ENCODE results near the gene RHBDF2. TPM values are rescaled to one million over a fixed set of nuclear protein-coding genes. Genes with fewer than 3 reads are reported as not detected.

RHBDF2 gene
- total RNA-seq, 1 experiment from 2014 or later = 33.0 TPM

- ChIA-PET POLR2A (no interaction called here), CTCF (interaction anchor here (1.1 to 2.9 kb wide), 7 partner anchors 11 to 324 kb away, joined by 4 to 23 read pairs (median 9); partner anchors contain the start of gene PRCD)
- Mint-ChIP-seq H3K27me3 (ENCODE audit: low read depth) (peaks cover 3% of the 10 kb centered on the region), H3K4me3 (no peak overlapping the region), H3K4me1 (peaks cover 22% of the 10 kb centered on the region), H3K9me3 (no peaks in the 10 kb centered on the region), H3K36me3 (no peaks in the 10 kb centered on the region), H3K27ac (no peak overlapping the region)
- TF ChIP-seq ZSCAN18 (CRISPR knock-in tag; IDR thresholded peaks at IDR 0.05) (no peak), NR3C1 (CRISPR knock-in tag; conservative IDR thresholded peaks at IDR 0.05; ENCODE audit: low read depth) (no peak), GABPB1 (CRISPR knock-in tag; IDR thresholded peaks at IDR 0.05) (peak; percentile 59), PREB (CRISPR knock-in tag; IDR thresholded peaks at IDR 0.05; ENCODE audit: borderline replicate concordance) (peak; percentile 68; the same call in 1 of the 2 replicates), STAT6 (CRISPR knock-in tag; conservative IDR thresholded peaks at IDR 0.05; ENCODE audit: low read depth) (no peak), NFE2L1 (CRISPR knock-in tag; IDR thresholded peaks at IDR 0.05) (no peak), CREB1 (CRISPR knock-in tag; IDR thresholded peaks at IDR 0.05) (no peak), ERG (CRISPR knock-in tag; IDR thresholded peaks at IDR 0.05) (no peak), EMX1 (CRISPR knock-in tag; IDR thresholded peaks at IDR 0.05) (no peak)
- ATAC-seq (peak; percentile 15), DNase-seq (ENCODE audit: low spot score) (no peak)
These were observed 28.2 kb upstream of the RHBDF2 start for GRCh38 chr17:76529224-76530094.

- CTCF ChIA-PET = interaction anchor here (0.8 to 2.9 kb wide), 15 partner anchors 9 to 249 kb away, joined by 3 to 23 read pairs (median 4); partner anchors contain the start of genes CYGB and PRCD
- no peak for DNase-seq (ENCODE audit: low spot score)
- Mint-ChIP-seq H3K36me3 (no peaks in the 10 kb centered on the region), H3K27me3 (ENCODE audit: low read depth) (peaks cover 11% of the 10 kb centered on the region), H3K4me3 (no peak overlapping the region), H3K27ac (no peak overlapping the region), H3K9me3 (no peaks in the 10 kb centered on the region), H3K4me1 (peaks cover 22% of the 10 kb centered on the region)
- no peak for ATAC-seq
- POLR2A ChIA-PET = no interaction called here
- TF ChIP-seq NFYB (CRISPR knock-in tag; conservative IDR thresholded peaks at IDR 0.05; ENCODE audit: low read depth) (no peak), STAT6 (CRISPR knock-in tag; conservative IDR thresholded peaks at IDR 0.05; ENCODE audit: low read depth) (no peak), ZSCAN18 (CRISPR knock-in tag; IDR thresholded peaks at IDR 0.05) (no peak), ZNF416 (CRISPR knock-in tag; IDR thresholded peaks at IDR 0.05) (no peak)
These were observed 27.5 kb upstream of the RHBDF2 start for GRCh38 chr17:76528528-76529223.

Data from WTC11 (cell line).